HepG2 (cell line): ENCODE results near the gene ARID1A. TPM values are rescaled to one million over a fixed set of nuclear protein-coding genes. Genes with fewer than 3 reads are reported as not detected.

Experiments
- GTF3A ChIP-seq: sonication (generic); formaldehyde crosslinking; conservative IDR thresholded peaks from 2 replicates; pipeline ENCODE4 v1.4.0; 2020; ENCODE audit warnings: mild to moderate bottlenecking, missing genetic modification reagents
- HOXA5 ChIP-seq: sonication (generic); formaldehyde crosslinking; IDR thresholded peaks from 2 replicates; pipeline ENCODE4 v1.4.0; 2020; ENCODE audit warnings: missing genetic modification reagents
- SOX5 ChIP-seq: IDR thresholded peaks from 2 replicates; pipeline ENCODE4 v1.6.1; 2016; ENCODE audit warnings: borderline replicate concordance
- TOPORS ChIP-seq: sonication (generic); formaldehyde crosslinking; IDR thresholded peaks from 2 replicates; pipeline ENCODE4 v1.8.0; 2023; ENCODE audit warnings: mild to moderate bottlenecking, missing genetic modification reagents
- ZNF10 ChIP-seq: sonication (generic); formaldehyde crosslinking; IDR thresholded peaks from 2 replicates; pipeline ENCODE4 v1.4.0; 2020; ENCODE audit warnings: mild to moderate bottlenecking, low read depth, missing genetic modification reagents, borderline replicate concordance
- polyA plus RNA-seq, 8 experiments: library from polyadenylated mRNA; depleted of rRNA in 3 of 8; stranded (reverse) in 7 of 8; unstranded in 1 of 8; fragments of >200 nt; fragmentation: Illumina TruSeq in 4 of 8; extraction: Trizol in 4 of 8; gene quantifications; 2 replicates each; pipeline versions ENCODE4 v1.2.1 to v1.2.3, GENCODE V29; 2011 to 2016; ENCODE audit warnings: low read depth in 4 of 8, missing spikeins in 1 of 8, mixed read lengths in 1 of 8; ENCODE audit not compliant: insufficient read depth in 1 of 8
- total RNA-seq, 5 experiments: library from RNA; depleted of rRNA; stranded (reverse); fragments of >200 nt; fragmentation: Illumina TruSeq; extraction: Trizol; gene quantifications; 2 replicates each; pipeline ENCODE4 v1.2.3, GENCODE V29; 2016; ENCODE audit warnings: low read depth in 1 of 5
- TF ChIP-seq, protein P1 (sequence below): sonication (generic); formaldehyde crosslinking; IDR thresholded peaks from 2 replicates; pipeline ENCODE4 v1.4.0; 2020; ENCODE audit warnings: missing genetic modification reagents
- TF ChIP-seq, protein P2 (sequence below): sonication (generic); formaldehyde crosslinking; IDR thresholded peaks from 2 replicates; pipeline ENCODE4 v1.8.1; 2023; ENCODE audit warnings: mild to moderate bottlenecking, inconsistent platforms, moderate library complexity, missing genetic modification reagents, borderline replicate concordance
- TF ChIP-seq, protein P3 (sequence below): IDR thresholded peaks from 2 replicates; pipeline ENCODE4 v1.6.1; 2018; ENCODE audit warnings: missing genetic modification reagents, mild to moderate bottlenecking, missing compliant biosample characterization
- TF ChIP-seq, protein P4 (sequence below): sonication (generic); formaldehyde crosslinking; conservative IDR thresholded peaks from 2 replicates; pipeline ENCODE4 v1.4.0; 2020; ENCODE audit warnings: missing genetic modification reagents
- TF ChIP-seq, protein P5 (sequence below): sonication (generic); formaldehyde crosslinking; IDR thresholded peaks from 2 replicates; pipeline ENCODE4 v1.4.0; 2020; ENCODE audit warnings: missing genetic modification reagents, borderline replicate concordance
- TF ChIP-seq, protein P6 (sequence below): IDR thresholded peaks from 2 replicates; pipeline ENCODE4 v1.6.1; 2016; ENCODE audit warnings: mild to moderate bottlenecking

Gene ARID1A
- total and polyA plus RNA-seq, 2 of the 13 experiments (the other 11 are each of a cell fraction or from before 2014, with no cell fraction given), result 11.9 to 15.9 TPM

DNA sequence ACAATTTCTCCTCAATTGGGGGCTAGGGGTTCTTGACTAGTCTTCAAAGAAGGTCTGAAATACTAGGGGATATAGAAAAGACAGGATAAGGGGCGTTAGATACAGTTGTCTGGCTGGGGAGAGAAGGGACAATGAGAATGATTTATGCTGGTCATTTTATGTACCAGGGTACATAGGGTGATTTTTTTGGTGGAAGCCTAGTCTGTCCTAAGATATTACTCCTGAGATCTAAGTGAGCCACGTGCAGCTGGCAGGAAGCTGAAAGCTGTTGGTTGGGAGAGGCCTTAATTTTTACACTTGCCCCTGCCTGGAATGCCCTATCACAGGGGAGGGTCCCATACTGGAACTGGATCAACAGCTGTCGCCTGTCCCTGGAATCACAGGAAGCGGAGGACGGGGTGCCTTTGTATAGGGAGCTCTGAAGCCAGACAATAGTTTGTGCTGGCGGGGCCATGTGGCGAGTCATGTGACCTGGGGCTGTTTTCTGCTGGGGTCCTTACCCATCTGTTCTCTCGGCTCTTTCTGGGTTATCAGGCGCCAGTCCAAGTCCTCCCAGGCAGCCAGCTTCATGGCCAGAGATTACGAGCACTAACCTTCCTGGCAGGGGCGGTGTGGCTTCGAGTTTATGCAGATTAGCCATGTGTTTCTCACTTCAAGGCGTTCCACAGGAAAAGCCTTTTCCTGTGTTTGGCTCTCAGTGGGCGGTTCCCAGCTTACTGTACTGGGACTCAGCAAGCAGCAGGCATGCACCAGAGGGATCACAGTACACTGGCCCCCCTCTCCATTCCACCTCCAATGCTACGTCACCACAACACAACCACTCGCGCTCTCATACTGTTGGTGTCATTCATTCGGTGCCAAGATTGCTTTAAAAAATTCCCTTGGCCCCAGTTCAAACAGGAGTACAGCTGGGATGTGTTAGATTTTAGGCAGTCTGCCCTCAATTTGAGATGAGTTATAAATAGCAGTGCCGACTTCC lies 27.5 kb downstream of the ARID1A start (continued):
- TF ChIP-seq, protein P1, sequence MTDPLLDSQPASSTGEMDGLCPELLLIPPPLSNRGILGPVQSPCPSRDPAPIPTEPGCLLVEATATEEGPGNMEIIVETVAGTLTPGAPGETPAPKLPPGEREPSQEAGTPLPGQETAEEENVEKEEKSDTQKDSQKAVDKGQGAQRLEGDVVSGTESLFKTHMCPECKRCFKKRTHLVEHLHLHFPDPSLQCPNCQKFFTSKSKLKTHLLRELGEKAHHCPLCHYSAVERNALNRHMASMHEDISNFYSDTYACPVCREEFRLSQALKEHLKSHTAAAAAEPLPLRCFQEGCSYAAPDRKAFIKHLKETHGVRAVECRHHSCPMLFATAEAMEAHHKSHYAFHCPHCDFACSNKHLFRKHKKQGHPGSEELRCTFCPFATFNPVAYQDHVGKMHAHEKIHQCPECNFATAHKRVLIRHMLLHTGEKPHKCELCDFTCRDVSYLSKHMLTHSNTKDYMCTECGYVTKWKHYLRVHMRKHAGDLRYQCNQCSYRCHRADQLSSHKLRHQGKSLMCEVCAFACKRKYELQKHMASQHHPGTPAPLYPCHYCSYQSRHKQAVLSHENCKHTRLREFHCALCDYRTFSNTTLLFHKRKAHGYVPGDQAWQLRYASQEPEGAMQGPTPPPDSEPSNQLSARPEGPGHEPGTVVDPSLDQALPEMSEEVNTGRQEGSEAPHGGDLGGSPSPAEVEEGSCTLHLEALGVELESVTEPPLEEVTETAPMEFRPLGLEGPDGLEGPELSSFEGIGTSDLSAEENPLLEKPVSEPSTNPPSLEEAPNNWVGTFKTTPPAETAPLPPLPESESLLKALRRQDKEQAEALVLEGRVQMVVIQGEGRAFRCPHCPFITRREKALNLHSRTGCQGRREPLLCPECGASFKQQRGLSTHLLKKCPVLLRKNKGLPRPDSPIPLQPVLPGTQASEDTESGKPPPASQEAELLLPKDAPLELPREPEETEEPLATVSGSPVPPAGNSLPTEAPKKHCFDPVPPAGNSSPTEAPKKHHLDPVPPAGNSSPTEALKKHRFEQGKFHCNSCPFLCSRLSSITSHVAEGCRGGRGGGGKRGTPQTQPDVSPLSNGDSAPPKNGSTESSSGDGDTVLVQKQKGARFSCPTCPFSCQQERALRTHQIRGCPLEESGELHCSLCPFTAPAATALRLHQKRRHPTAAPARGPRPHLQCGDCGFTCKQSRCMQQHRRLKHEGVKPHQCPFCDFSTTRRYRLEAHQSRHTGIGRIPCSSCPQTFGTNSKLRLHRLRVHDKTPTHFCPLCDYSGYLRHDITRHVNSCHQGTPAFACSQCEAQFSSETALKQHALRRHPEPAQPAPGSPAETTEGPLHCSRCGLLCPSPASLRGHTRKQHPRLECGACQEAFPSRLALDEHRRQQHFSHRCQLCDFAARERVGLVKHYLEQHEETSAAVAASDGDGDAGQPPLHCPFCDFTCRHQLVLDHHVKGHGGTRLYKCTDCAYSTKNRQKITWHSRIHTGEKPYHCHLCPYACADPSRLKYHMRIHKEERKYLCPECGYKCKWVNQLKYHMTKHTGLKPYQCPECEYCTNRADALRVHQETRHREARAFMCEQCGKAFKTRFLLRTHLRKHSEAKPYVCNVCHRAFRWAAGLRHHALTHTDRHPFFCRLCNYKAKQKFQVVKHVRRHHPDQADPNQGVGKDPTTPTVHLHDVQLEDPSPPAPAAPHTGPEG (CRISPR knock-in tag), result peak; percentile 73
- no peak for TF ChIP-seq GTF3A (CRISPR knock-in tag)
- TF ChIP-seq, protein P2, sequence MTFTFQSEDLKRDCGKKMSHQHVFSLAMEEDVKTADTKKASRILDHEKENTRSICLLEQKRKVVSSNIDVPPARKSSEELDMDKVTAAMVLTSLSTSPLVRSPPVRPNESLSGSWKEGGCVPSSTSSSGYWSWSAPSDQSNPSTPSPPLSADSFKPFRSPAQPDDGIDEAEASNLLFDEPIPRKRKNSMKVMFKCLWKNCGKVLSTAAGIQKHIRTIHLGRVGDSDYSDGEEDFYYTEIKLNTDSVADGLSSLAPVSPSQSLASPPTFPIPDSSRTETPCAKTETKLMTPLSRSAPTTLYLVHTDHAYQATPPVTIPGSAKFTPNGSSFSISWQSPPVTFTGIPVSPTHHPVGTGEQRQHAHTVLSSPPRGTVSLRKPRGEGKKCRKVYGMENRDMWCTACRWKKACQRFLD (CRISPR knock-in tag), result no peak
- TF ChIP-seq, protein P3, sequence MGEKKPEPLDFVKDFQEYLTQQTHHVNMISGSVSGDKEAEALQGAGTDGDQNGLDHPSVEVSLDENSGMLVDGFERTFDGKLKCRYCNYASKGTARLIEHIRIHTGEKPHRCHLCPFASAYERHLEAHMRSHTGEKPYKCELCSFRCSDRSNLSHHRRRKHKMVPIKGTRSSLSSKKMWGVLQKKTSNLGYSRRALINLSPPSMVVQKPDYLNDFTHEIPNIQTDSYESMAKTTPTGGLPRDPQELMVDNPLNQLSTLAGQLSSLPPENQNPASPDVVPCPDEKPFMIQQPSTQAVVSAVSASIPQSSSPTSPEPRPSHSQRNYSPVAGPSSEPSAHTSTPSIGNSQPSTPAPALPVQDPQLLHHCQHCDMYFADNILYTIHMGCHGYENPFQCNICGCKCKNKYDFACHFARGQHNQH (CRISPR knock-in tag), result peak; percentile 81
- 0 out of 2 replicates have a peak, but pooled peaks have one; percentile 30 for TF ChIP-seq SOX5 (CRISPR knock-in tag)
- TF ChIP-seq, protein P4, sequence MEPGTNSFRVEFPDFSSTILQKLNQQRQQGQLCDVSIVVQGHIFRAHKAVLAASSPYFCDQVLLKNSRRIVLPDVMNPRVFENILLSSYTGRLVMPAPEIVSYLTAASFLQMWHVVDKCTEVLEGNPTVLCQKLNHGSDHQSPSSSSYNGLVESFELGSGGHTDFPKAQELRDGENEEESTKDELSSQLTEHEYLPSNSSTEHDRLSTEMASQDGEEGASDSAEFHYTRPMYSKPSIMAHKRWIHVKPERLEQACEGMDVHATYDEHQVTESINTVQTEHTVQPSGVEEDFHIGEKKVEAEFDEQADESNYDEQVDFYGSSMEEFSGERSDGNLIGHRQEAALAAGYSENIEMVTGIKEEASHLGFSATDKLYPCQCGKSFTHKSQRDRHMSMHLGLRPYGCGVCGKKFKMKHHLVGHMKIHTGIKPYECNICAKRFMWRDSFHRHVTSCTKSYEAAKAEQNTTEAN, result 0 out of 2 replicates have a peak, but pooled peaks have one; percentile 50
- TF ChIP-seq, protein P5, sequence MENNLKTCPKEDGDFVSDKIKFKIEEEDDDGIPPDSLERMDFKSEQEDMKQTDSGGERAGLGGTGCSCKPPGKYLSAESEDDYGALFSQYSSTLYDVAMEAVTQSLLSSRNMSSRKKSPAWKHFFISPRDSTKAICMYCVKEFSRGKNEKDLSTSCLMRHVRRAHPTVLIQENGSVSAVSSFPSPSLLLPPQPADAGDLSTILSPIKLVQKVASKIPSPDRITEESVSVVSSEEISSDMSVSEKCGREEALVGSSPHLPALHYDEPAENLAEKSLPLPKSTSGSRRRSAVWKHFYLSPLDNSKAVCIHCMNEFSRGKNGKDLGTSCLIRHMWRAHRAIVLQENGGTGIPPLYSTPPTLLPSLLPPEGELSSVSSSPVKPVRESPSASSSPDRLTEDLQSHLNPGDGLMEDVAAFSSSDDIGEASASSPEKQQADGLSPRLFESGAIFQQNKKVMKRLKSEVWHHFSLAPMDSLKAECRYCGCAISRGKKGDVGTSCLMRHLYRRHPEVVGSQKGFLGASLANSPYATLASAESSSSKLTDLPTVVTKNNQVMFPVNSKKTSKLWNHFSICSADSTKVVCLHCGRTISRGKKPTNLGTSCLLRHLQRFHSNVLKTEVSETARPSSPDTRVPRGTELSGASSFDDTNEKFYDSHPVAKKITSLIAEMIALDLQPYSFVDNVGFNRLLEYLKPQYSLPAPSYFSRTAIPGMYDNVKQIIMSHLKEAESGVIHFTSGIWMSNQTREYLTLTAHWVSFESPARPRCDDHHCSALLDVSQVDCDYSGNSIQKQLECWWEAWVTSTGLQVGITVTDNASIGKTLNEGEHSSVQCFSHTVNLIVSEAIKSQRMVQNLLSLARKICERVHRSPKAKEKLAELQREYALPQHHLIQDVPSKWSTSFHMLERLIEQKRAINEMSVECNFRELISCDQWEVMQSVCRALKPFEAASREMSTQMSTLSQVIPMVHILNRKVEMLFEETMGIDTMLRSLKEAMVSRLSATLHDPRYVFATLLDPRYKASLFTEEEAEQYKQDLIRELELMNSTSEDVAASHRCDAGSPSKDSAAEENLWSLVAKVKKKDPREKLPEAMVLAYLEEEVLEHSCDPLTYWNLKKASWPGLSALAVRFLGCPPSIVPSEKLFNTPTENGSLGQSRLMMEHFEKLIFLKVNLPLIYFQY (CRISPR knock-in tag), result 0 out of 2 replicates have a peak, but pooled peaks have one; percentile 36
- TF ChIP-seq, protein P6, sequence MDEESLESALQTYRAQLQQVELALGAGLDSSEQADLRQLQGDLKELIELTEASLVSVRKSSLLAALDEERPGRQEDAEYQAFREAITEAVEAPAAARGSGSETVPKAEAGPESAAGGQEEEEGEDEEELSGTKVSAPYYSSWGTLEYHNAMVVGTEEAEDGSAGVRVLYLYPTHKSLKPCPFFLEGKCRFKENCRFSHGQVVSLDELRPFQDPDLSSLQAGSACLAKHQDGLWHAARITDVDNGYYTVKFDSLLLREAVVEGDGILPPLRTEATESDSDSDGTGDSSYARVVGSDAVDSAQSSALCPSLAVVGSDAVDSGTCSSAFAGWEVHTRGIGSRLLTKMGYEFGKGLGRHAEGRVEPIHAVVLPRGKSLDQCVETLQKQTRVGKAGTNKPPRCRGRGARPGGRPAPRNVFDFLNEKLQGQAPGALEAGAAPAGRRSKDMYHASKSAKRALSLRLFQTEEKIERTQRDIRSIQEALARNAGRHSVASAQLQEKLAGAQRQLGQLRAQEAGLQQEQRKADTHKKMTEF, result 0 out of 2 replicates have a peak, but pooled peaks have one; percentile 28
- no peak for TF ChIP-seq TOPORS (CRISPR knock-in tag)
- TF ChIP-seq ZNF10, result no peak
- TF ChIP-seq HOXA5 (CRISPR knock-in tag), result 0 out of 2 replicates have a peak, but pooled peaks have one; percentile 42
